HCT116 (cell line): ENCODE results near the gene RNF8. TPM values are rescaled to one million over a fixed set of nuclear protein-coding genes. Genes with fewer than 3 reads are reported as not detected.

ENCODE experiments used
- ATAC-seq: fragments of 200-7000 bp; cut with Tn5 transposase; 2 replicates; pipeline ENCODE4 v1.9.1; 2020; ENCODE audit warnings: mild to moderate bottlenecking, moderate library complexity
- BruUV-seq: library from RNA; stranded (reverse); fragments of 400-500 nt; replicated peaks from 2 replicates; lab custom pipeline; 2021; lab: Mats Ljungman, UMichigan
- CTCF ChIA-PET: fragments of 300-600 bp; sonication (Branson Sonifier 250); formaldehyde crosslinking; loops from one replicate; lab custom pipeline; 2021; ENCODE audit warnings: antibody characterized with exemption; lab: Charles Lee
- POLR2A ChIA-PET: fragments of 300-600, 350-600 bp; sonication (Branson Sonifier 250); formaldehyde crosslinking; loops from one replicate; lab custom pipeline; 2021; ENCODE audit warnings: antibody characterized with exemption; lab: Charles Lee
- RAD21 ChIA-PET, 2 experiments: fragments of 300-600 bp; sonication (Branson Sonifier 250); formaldehyde crosslinking; loops; one replicate each; lab custom pipeline; 2023; ENCODE audit warnings: low total read pairs in 2 of 2; ENCODE audit not compliant: uncharacterized antibody in 2 of 2, unreplicated experiment in 2 of 2, low non-redundant PET in 1 of 2; lab: Charles Lee
- DNase-seq: peaks from one replicate; pipeline ENCODE4 v3.0.0-alpha.2; 2010; ENCODE audit warnings: low read depth, low spot score
- H2AFZ ChIP-seq: fragments of 200-600 bp; shearing (Covaris generic), sonication (generic); 2 replicates; pipeline ENCODE4 v1.6.1; 2017; ENCODE audit warnings: low read depth, mixed run types, mixed read lengths, antibody characterized with exemption, low read length; ENCODE audit not compliant: poor library complexity, severe bottlenecking
- H3K27ac ChIP-seq: 2 replicates; pipeline ENCODE4 v1.5.1; 2012; ENCODE audit warnings: low read depth, low read length
- H3K27me3 ChIP-seq: fragments of 200-600 bp; sonication (generic); 2 replicates; pipeline ENCODE4 v1.6.1; 2016; ENCODE audit warnings: mixed run types, low read length, mixed read lengths; ENCODE audit not compliant: insufficient read depth
- H3K36me3 ChIP-seq, 2 experiments: fragments of 200-500 bp in 1 of 2; fragments of 200-600 bp in 1 of 2; sonication (Bioruptor generic) in 1 of 2; sonication (generic) in 1 of 2; 2 replicates each; pipeline versions ENCODE4 v1.5.1 to v1.6.1; 2014 to 2016; ENCODE audit warnings: low read length in 2 of 2, inconsistent platforms in 1 of 2, mixed read lengths in 1 of 2, mixed run types in 1 of 2; ENCODE audit not compliant: insufficient read depth in 2 of 2, control insufficient read depth in 1 of 2
- H3K4me1 ChIP-seq, 2 experiments: fragments of 200-600 bp in 1 of 2; sonication (generic) in 1 of 2; 2 replicates each; pipeline versions ENCODE4 v1.5.1 to v1.6.1; 2012 to 2017; ENCODE audit warnings: low read length in 2 of 2, inconsistent platforms in 1 of 2, mild to moderate bottlenecking in 1 of 2, mixed read lengths in 1 of 2, mixed run types in 1 of 2, moderate library complexity in 1 of 2; ENCODE audit not compliant: insufficient read depth in 2 of 2, control insufficient read depth in 1 of 2
- H3K4me2 ChIP-seq: fragments of 200-600 bp; sonication (generic); 2 replicates; pipeline ENCODE4 v1.6.1; 2017; ENCODE audit warnings: mixed run types, low read length, mixed read lengths
- H3K4me3 ChIP-seq, 2 experiments: fragments of 200-600 bp in 1 of 2; sonication (generic) in 1 of 2; replicated peaks in 1 of 2; 2 replicates each; pipeline ENCODE4 v1.5.1; 2011 to 2016; ENCODE audit warnings: low read length in 2 of 2, control low read depth in 1 of 2, low read depth in 1 of 2, mild to moderate bottlenecking in 1 of 2, mixed read lengths in 1 of 2, mixed run types in 1 of 2
- H3K79me2 ChIP-seq: fragments of 200-600 bp; sonication (generic); 2 replicates; pipeline ENCODE4 v1.6.1; 2017; ENCODE audit warnings: mild to moderate bottlenecking, mixed run types, low read length, moderate library complexity, mixed read lengths; ENCODE audit not compliant: insufficient read depth
- H3K9ac ChIP-seq: fragments of 200-600 bp; sonication (generic); 2 replicates; pipeline ENCODE4 v1.6.1; 2016; ENCODE audit warnings: low read length, mixed read lengths
- H3K9me2 ChIP-seq: fragments of 200-600 bp; sonication (generic), shearing (Covaris generic); 2 replicates; pipeline ENCODE4 v1.6.1; 2017; ENCODE audit warnings: mixed run types, mild to moderate bottlenecking, moderate library complexity; ENCODE audit not compliant: insufficient read depth
- H3K9me3 ChIP-seq, 2 experiments: fragments of 200-500 bp in 1 of 2; fragments of 200-600 bp in 1 of 2; sonication (Bioruptor generic) in 1 of 2; sonication (generic) in 1 of 2; 2 replicates each; pipeline ENCODE4 v1.6.1; 2014 to 2017; ENCODE audit warnings: low read length in 2 of 2, mixed read lengths in 2 of 2, inconsistent platforms in 1 of 2, low read depth in 1 of 2, mild to moderate bottlenecking in 1 of 2, mixed run types in 1 of 2, moderate library complexity in 1 of 2; ENCODE audit not compliant: control insufficient read depth in 1 of 2, insufficient read depth in 1 of 2
- H4K20me1 ChIP-seq: fragments of 200-600 bp; sonication (generic), shearing (Covaris generic); 2 replicates; pipeline ENCODE4 v1.6.1; 2017; ENCODE audit warnings: mixed run types, mild to moderate bottlenecking, moderate library complexity; ENCODE audit not compliant: insufficient read depth
- ATF3 ChIP-seq: IDR thresholded peaks from 2 replicates; pipeline ENCODE4 v1.6.1; 2012
- CBX3 ChIP-seq: IDR thresholded peaks from 2 replicates; pipeline ENCODE4 v1.6.1; 2012; ENCODE audit warnings: low read depth
- FOSL1 ChIP-seq: IDR thresholded peaks from 2 replicates; pipeline ENCODE4 v1.6.1; 2012; ENCODE audit warnings: low read depth
- POLR2AphosphoS5 ChIP-seq: IDR thresholded peaks from 2 replicates; pipeline ENCODE4 v1.6.1; 2011; ENCODE audit warnings: mild to moderate bottlenecking, low read depth, low read length, moderate library complexity
- RAD21 ChIP-seq: IDR thresholded peaks from 2 replicates; pipeline ENCODE4 v1.6.1; 2012; ENCODE audit warnings: low read depth, mild to moderate bottlenecking
- REST ChIP-seq: IDR thresholded peaks from 2 replicates; pipeline ENCODE4 v1.6.1; 2012; ENCODE audit warnings: low read depth
- SIN3A ChIP-seq: IDR thresholded peaks from 2 replicates; pipeline ENCODE4 v1.6.1; 2012; ENCODE audit warnings: low read depth
- SRF ChIP-seq: IDR thresholded peaks from 2 replicates; pipeline ENCODE4 v1.6.1; 2012; ENCODE audit warnings: low read depth
- ZBTB33 ChIP-seq: IDR thresholded peaks from 2 replicates; pipeline ENCODE4 v1.6.1; 2011; ENCODE audit warnings: mild to moderate bottlenecking, low read length, moderate library complexity; ENCODE audit not compliant: insufficient replicate concordance; ENCODE audit errors: extremely low read depth
- intact Hi-C: fragments of 100-400 bp; cut with micrococcal nuclease; formaldehyde crosslinking; loops from 2 replicates; pipeline ENCODE4 v1.10.0; 2022
- total RNA-seq: library from RNA; stranded (reverse); gene quantifications from one replicate; pipeline ENCODE4 v1.2.1, GENCODE V29; 2021; ENCODE audit not compliant: unreplicated experiment

Gene RNF8
- total RNA-seq, 1 experiment from 2014 or later: 28.0 TPM

GRCh38 chr6:37351027-37351426, 2.8 kb upstream of the RNF8 start:
- no peak overlapping the region for H3K9ac ChIP-seq
- no peaks in the 10 kb centered on the region for H3K9me3 ChIP-seq
- POLR2A ChIA-PET: no interaction called here
- intact Hi-C loops: no loop called here
- TF ChIP-seq ZBTB33 (no peak), SIN3A (no peak), CBX3 (no peak), POLR2AphosphoS5 (no peak), REST (no peak), ATF3 (no peak), SRF (no peak), FOSL1 (no peak), RAD21 (no peak)
- TF ChIP-seq, all 23 proteins: peak for 0
- H3K4me1 ChIP-seq: peaks cover 6 to 14% of the 10 kb centered on the region in 2 experiments; a peak in 3 of 4 replicates
- ChIA-PET RAD21 (no interaction called here), CTCF (no interaction called here)
- H3K36me3 ChIP-seq: no peaks in the 10 kb centered on the region
- H3K27ac ChIP-seq: no peak overlapping the region
- no peaks in the 10 kb centered on the region for H3K9me2 ChIP-seq
- peaks cover 21% of the 10 kb centered on the region for H3K79me2 ChIP-seq
- no peaks in the 10 kb centered on the region for H3K27me3 ChIP-seq
- no peak overlapping the region for H3K4me2 ChIP-seq
- no peak overlapping the region for H2AFZ ChIP-seq
- DNase-seq (no peak), ATAC-seq (no peak)
- H3K4me3 ChIP-seq: no peak overlapping the region
- no peaks in the 10 kb centered on the region for H4K20me1 ChIP-seq
- BruUV-seq: no TSS peak
